Caco-2 (cell line): ENCODE data around the gene VTI1A. TPM values are rescaled to one million over a fixed set of nuclear protein-coding genes. Genes with fewer than 3 reads are reported as not detected.

Experiments used
- microRNA-seq: library from miRNA; unstranded; fragments of <30 nt; microRNA quantifications from one replicate; pipeline ENCODE4 v1.2.0, GENCODE V29; 2022
- total RNA-seq: library from RNA; stranded (reverse); gene quantifications from 2 replicates; pipeline ENCODE4 v1.2.3, GENCODE V29; 2022

VTI1A gene
- total RNA-seq, 1 experiment from 2014 or later: 45.6 TPM

Small RNAs within 50 kb of the gene (microRNA-seq; reads per million reads assigned to microRNA genes)
- gene MIR4295: not detected

Other genes starting within 250 kb of the VTI1A start
- 0.27 and 0.37 TPM in 2 replicates for gene TECTB, start 163.8 kb upstream of the VTI1A start, total RNA-seq
- gene ACSL5, start 73.1 kb upstream of the VTI1A start, total RNA-seq: 46.6 and 47.9 TPM in 2 replicates
- gene ZDHHC6, start 301 bp upstream of the VTI1A start, total RNA-seq: 47.4 and 48.8 TPM in 2 replicates